ENCODE results near the gene CRACR2B. TPM values are rescaled to one million over a fixed set of nuclear protein-coding genes. Genes with fewer than 3 reads are reported as not detected.
A peak's percentile ranks its signal among the peaks of the same experiment; 100 is the strongest.

CRACR2B gene
- total and polyA plus RNA-seq, 10 of the 15 experiments (the other 5 are each of a cell fraction or from before 2014, with no cell fraction given): 0.10 to 33.7 (median 12.7) TPM

DNA sequence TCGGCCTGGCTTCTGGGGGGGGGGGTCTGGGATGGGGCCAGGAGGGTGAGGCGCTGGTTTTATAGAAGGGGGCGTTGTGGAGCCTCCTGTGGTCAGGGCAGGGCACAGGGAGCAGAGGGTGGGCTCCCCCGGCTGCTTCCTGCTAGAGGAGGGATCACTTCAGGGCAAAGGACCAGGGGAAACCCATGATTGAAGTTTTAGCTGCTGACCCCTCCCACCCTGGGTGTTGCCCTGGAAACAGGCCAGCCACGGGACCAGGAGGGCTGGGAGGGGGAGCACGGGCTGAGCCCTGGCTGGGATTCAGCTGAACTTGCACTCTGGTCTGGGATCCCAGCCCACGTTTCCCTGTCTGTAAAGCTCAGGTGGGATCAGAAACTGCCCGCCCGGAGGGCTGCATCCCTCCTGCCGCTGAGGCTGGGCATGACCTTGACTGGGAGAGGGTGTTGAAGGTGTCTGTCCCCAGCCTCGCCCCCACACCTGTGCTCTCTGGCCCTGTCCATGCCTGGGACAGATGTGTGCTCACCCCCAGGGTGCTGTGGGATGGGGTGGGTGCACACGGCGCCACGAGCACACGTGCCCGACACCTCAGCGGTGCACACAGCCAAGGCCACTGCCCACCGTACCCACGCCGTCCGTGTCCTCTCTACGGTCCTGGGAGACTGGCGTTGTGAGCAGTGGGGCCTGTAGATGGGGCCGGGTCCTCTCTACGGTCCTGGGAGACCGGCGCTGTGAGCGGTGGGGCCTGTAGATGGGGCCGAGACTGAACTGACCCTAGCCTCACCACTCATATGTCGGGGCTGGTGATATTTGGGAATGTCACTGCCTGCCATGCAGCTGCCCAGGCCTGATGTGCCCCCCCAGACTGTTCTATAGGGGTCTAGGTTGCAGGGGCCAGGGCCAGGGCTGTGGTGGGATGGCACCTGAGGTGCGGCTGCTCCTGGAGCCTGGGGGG, 17.2 kb downstream of the CRACR2B start (continued):
- TF ChIP-seq RAD21 (IDR thresholded peaks at IDR 0.05; ENCODE audit: insufficient read depth, low read depth, low read length) (no peak), HDAC6 (IDR thresholded peaks at IDR 0.05; ENCODE audit: unreplicated experiment) (no peak), FOXK2 (IDR thresholded peaks at IDR 0.05) (no peak), PML (IDR thresholded peaks at IDR 0.05; ENCODE audit: low read length) (no peak), BCL3 (IDR thresholded peaks at IDR 0.05; ENCODE audit: borderline replicate concordance, insufficient read depth, low read depth, low read length, poor library complexity, severe bottlenecking) (no peak), CREB1 (IDR thresholded peaks at IDR 0.05; ENCODE audit: low read depth) (no peak), ATF7 (IDR thresholded peaks at IDR 0.05; ENCODE audit: low read depth) (no peak), RB1 (IDR thresholded peaks at IDR 0.05; ENCODE audit: borderline replicate concordance) (no peak), POU2F2 (IDR thresholded peaks at IDR 0.05; ENCODE audit: borderline replicate concordance, low read depth, low read length) (no peak), RBBP5 (conservative IDR thresholded peaks at IDR 0.05) (no peak), PAX5 (IDR thresholded peaks at IDR 0.05; ENCODE audit: borderline replicate concordance, low read depth, low read length) (no peak), BRCA1 (IDR thresholded peaks at IDR 0.05; ENCODE audit: low read depth, low read length) (no peak), BHLHE40 (IDR thresholded peaks at IDR 0.05; ENCODE audit: borderline replicate concordance in 1 of 2, low read depth in 2 of 2, low read length in 1 of 2) (peak; percentile 45 to 76; a peak in 2 of 4 replicates), CHD2 (IDR thresholded peaks at IDR 0.05; ENCODE audit: borderline replicate concordance, low read depth, low read length) (no peak), FOS (IDR thresholded peaks at IDR 0.05; ENCODE audit: borderline replicate concordance, extremely low read depth, insufficient read length) (no peak), BMI1 (IDR thresholded peaks at IDR 0.05; ENCODE audit: borderline replicate concordance) (0 out of 2 replicates have a peak, but pooled peaks have one; percentile 21), SREBF2 (IDR thresholded peaks at IDR 0.05; ENCODE audit: low read length) (no peak), TARDBP (IDR thresholded peaks at IDR 0.05; ENCODE audit: borderline replicate concordance) (no peak), YBX1 (IDR thresholded peaks at IDR 0.05) (no peak), MTA2 (IDR thresholded peaks at IDR 0.05; ENCODE audit: low read depth) (peak; percentile 26; the same call in 1 of the 2 replicates), TBL1XR1 (IDR thresholded peaks at IDR 0.05; ENCODE audit: low read depth, low read length) (no peak), TAF1 (IDR thresholded peaks at IDR 0.05; ENCODE audit: borderline replicate concordance, low read depth, low read length) (no peak)
- TF ChIP-seq, protein P1, sequence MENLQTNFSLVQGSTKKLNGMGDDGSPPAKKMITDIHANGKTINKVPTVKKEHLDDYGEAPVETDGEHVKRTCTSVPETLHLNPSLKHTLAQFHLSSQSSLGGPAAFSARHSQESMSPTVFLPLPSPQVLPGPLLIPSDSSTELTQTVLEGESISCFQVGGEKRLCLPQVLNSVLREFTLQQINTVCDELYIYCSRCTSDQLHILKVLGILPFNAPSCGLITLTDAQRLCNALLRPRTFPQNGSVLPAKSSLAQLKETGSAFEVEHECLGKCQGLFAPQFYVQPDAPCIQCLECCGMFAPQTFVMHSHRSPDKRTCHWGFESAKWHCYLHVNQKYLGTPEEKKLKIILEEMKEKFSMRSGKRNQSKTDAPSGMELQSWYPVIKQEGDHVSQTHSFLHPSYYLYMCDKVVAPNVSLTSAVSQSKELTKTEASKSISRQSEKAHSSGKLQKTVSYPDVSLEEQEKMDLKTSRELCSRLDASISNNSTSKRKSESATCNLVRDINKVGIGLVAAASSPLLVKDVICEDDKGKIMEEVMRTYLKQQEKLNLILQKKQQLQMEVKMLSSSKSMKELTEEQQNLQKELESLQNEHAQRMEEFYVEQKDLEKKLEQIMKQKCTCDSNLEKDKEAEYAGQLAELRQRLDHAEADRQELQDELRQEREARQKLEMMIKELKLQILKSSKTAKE (IDR thresholded peaks at IDR 0.05; ENCODE audit: low read depth, poor library complexity, severe bottlenecking): no peak
- TF ChIP-seq, protein P2, sequence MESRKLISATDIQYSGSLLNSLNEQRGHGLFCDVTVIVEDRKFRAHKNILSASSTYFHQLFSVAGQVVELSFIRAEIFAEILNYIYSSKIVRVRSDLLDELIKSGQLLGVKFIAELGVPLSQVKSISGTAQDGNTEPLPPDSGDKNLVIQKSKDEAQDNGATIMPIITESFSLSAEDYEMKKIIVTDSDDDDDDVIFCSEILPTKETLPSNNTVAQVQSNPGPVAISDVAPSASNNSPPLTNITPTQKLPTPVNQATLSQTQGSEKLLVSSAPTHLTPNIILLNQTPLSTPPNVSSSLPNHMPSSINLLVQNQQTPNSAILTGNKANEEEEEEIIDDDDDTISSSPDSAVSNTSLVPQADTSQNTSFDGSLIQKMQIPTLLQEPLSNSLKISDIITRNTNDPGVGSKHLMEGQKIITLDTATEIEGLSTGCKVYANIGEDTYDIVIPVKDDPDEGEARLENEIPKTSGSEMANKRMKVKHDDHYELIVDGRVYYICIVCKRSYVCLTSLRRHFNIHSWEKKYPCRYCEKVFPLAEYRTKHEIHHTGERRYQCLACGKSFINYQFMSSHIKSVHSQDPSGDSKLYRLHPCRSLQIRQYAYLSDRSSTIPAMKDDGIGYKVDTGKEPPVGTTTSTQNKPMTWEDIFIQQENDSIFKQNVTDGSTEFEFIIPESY (IDR thresholded peaks at IDR 0.05): no peak
- TF ChIP-seq, protein P3, sequence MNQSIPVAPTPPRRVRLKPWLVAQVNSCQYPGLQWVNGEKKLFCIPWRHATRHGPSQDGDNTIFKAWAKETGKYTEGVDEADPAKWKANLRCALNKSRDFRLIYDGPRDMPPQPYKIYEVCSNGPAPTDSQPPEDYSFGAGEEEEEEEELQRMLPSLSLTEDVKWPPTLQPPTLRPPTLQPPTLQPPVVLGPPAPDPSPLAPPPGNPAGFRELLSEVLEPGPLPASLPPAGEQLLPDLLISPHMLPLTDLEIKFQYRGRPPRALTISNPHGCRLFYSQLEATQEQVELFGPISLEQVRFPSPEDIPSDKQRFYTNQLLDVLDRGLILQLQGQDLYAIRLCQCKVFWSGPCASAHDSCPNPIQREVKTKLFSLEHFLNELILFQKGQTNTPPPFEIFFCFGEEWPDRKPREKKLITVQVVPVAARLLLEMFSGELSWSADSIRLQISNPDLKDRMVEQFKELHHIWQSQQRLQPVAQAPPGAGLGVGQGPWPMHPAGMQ (IDR thresholded peaks at IDR 0.05; ENCODE audit: borderline replicate concordance): no peak
